HG03432 (cell line): ENCODE results near the gene PIWIL4.

Experiments
- ATAC-seq: cut with Tn5 transposase; IDR thresholded peaks from one replicate; pipeline ENCODE4 v1.9.1; 2021; ENCODE audit warnings: mild to moderate bottlenecking, moderate library complexity; ENCODE audit not compliant: unreplicated experiment

Gene PIWIL4

DNA sequence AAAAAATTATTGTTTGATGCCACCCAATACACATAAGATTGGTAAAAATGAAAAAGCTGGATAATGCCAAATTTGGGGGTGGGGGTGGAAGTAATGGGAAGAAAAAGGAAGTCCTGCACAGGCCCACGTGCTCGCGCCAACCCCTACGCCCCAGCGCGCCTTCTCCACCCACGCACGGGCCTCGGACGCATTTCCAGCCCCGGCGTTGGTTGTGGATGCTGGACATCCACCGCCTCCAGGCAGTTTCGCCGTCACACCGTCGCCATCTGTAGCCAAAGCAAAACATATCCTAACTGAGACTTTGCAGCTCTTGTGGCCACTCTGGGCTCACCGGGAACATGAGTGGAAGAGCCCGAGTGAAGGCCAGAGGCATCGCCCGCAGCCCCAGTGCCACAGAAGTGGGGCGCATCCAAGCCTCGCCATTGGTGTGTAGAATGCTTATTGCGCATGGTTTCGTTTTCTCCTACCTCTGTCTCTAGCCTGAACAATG is at the start of gene PIWIL4:
Gene PIWIL4, plus strand, starts transcription at position 188 of the 490 bp plus-strand sequence. Its CDS starts 151 bp downstream, at position 339.
- no peak for ATAC-seq

- ATAC-seq, result no peak
These were observed 48.9 kb upstream of the PIWIL4 start for GRCh38 chr11:94518300-94518699.

GRCh38 chr11:94519478-94520084 is 47.6 kb upstream of the PIWIL4 start:
- no peak for ATAC-seq

- ATAC-seq, result peak; percentile 65
These were observed 45.5 kb upstream of the PIWIL4 start for GRCh38 chr11:94521684-94522083.

- ATAC-seq, result no peak
These were observed 42.8 kb upstream of the PIWIL4 start for GRCh38 chr11:94524341-94524740.

GRCh38 chr11:94525546-94526324 is 41.4 kb upstream of the PIWIL4 start:
- ATAC-seq, result no peak

DNA sequence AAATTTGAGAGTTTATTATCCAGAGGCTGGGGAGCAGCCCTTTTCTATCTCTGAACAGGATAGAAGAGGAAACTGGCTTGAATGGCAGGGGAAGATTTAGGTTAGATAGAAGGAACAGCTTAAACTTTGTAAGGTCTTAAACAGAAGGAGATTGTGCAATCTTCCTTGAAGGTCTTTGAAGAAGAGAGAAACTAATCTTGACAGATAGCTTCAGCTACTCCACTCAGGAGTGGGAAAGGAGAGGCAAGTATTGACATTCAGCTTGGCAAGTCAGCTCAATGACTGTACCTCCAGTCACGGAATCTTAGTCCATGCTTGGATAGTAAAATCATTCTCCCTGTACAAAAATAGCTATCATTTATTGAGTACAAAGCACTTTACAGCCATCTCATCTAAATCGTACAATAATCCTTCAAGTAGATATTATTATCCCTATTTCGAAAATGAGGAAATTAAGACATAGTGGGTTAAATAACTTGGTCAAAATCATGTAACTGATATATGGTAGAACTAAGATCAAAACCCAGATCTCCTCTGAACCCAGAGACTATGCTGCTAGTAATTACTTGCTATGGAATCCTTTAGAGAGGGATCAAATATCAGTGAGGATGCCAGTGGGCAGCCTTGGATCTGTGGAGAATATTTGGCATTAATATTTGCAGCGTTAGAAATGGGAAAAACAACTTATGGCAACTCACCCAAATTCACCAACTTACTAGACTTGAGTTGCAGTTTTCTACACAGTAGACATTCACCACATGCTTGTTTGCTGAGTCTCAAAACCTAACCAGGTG is 40.3 kb upstream of the PIWIL4 start:
- ATAC-seq, result no peak

DNA sequence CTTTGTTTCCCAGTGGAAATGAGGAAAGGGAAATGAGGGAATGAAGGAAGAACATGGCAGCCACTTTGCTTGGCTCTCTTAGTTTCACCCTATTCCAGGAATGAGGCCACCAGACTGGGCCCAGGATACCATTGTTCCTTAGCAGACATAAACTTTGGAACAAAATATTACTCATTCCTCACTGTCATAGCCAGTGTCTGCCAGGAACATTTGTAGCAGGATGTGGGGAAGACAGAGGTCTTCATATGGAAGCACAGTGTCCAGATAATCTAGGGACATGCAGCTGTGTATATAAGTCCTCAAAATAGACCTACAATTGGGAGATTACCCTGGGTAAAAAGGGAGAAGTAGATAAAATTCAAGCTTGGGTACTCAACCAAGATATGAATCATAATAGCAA is 38.6 kb upstream of the PIWIL4 start:
- ATAC-seq, result no peak

DNA sequence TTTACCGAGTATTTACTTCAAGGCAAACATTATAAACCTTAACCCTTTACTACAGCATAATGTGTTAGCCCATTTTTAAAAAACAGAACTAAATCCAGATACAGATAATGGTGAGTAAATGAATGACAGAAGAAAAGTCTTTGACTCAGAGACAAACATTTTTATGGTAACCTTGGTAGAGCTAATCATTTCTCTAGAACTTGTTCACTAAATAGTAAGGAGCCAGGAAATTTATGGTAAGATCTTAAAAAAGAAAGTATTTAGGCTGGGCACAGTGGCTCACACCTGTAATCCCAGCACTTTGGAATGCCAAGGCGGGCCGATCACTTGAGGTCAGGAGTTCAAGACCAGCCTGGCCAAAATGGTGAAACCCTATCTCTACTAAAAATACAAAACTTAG is 35.0 kb upstream of the PIWIL4 start:
- no peak for ATAC-seq

DNA sequence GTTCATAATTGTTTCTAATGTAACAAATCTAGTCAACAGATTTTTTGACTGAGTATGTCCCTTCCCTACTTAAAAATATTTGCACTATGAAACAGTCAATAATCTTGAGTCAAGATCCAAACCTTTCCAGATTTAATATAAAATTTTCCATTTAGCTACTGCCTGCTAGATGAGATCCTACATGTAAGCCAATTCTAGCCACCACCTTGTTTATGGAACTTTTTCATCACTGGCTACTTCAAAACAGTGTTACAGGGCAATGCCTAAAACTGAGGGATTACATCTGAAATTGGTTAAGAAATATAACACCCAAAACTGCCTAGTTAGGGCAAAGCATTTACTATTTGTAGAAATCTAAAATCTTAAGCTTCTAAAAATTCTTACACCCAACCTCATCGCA is 34.0 kb upstream of the PIWIL4 start:
- no peak for ATAC-seq

GRCh38 chr11:94533696-94534630 is 33.2 kb upstream of the PIWIL4 start:
- no peak for ATAC-seq

- ATAC-seq, result no peak
These were observed 30.8 kb upstream of the PIWIL4 start for GRCh38 chr11:94536386-94536785.

- no peak for ATAC-seq
These were observed 30.1 kb upstream of the PIWIL4 start for GRCh38 chr11:94537031-94537600.

- ATAC-seq, result no peak
These were observed 27.7 kb upstream of the PIWIL4 start for GRCh38 chr11:94539420-94539819.

GRCh38 chr11:94543695-94544645 is 23.2 kb upstream of the PIWIL4 start, which contains the start of gene FUT4:
Gene FUT4 (plus strand): TSS chr11:94543921. CDS start chr11:94544134, 213 bp downstream.
- peak; percentile 87 for ATAC-seq

DNA sequence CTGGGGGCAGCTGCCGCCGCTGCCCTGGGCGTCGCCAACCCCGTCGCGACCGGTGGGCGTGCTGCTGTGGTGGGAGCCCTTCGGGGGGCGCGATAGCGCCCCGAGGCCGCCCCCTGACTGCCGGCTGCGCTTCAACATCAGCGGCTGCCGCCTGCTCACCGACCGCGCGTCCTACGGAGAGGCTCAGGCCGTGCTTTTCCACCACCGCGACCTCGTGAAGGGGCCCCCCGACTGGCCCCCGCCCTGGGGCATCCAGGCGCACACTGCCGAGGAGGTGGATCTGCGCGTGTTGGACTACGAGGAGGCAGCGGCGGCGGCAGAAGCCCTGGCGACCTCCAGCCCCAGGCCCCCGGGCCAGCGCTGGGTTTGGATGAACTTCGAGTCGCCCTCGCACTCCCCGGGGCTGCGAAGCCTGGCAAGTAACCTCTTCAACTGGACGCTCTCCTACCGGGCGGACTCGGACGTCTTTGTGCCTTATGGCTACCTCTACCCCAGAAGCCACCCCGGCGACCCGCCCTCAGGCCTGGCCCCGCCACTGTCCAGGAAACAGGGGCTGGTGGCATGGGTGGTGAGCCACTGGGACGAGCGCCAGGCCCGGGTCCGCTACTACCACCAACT is 22.4 kb upstream of the PIWIL4 start:
- ATAC-seq, result peak; percentile 1

DNA sequence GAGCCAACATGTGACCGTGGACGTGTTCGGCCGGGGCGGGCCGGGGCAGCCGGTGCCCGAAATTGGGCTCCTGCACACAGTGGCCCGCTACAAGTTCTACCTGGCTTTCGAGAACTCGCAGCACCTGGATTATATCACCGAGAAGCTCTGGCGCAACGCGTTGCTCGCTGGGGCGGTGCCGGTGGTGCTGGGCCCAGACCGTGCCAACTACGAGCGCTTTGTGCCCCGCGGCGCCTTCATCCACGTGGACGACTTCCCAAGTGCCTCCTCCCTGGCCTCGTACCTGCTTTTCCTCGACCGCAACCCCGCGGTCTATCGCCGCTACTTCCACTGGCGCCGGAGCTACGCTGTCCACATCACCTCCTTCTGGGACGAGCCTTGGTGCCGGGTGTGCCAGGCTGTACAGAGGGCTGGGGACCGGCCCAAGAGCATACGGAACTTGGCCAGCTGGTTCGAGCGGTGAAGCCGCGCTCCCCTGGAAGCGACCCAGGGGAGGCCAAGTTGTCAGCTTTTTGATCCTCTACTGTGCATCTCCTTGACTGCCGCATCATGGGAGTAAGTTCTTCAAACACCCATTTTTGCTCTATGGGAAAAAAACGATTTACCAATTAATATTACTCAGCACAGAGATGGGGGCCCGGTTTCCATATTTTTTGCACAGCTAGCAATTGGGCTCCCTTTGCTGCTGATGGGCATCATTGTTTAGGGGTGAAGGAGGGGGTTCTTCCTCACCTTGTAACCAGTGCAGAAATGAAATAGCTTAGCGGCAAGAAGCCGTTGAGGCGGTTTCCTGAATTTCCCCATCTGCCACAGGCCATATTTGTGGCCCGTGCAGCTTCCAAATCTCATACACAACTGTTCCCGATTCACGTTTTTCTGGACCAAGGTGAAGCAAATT is 21.7 kb upstream of the PIWIL4 start:
- ATAC-seq, result no peak

DNA sequence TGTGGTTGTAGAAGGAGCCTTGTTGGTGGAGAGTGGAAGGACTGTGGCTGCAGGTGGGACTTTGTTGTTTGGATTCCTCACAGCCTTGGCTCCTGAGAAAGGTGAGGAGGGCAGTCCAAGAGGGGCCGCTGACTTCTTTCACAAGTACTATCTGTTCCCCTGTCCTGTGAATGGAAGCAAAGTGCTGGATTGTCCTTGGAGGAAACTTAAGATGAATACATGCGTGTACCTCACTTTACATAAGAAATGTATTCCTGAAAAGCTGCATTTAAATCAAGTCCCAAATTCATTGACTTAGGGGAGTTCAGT is 21.1 kb upstream of the PIWIL4 start:
- ATAC-seq, result no peak
